Stimulated activated CD8-positive, alpha-beta memory T cell treated with anti-CD3 and anti-CD28 coated beads, Interleukin-4, amount 100 ng/mL, for 48 hours (primary cell): ENCODE results near the gene CXCL14.
A peak's percentile ranks its signal among the peaks of the same experiment; 100 is the strongest.

Source experiments
- DNase-seq: peaks from one replicate; pipeline ENCODE4 v3.0.0-alpha.2; 2020

Gene CXCL14

GRCh38 chr5:135566422-135567400 lies 12.1 kb downstream of the CXCL14 start:
- DNase-seq = no peak

GRCh38 chr5:135565725-135566421 lies 12.9 kb downstream of the CXCL14 start:
- peak; percentile 89 for DNase-seq

- no peak for DNase-seq
These were observed 13.5 kb downstream of the CXCL14 start for GRCh38 chr5:135565266-135565665.

- DNase-seq = no peak
These were observed 14.5 kb downstream of the CXCL14 start for GRCh38 chr5:135564331-135564730.

- DNase-seq = no peak
These were observed 17.5 kb downstream of the CXCL14 start for GRCh38 chr5:135561266-135561665.

- DNase-seq = peak; percentile 88
These were observed 17.9 kb downstream of the CXCL14 start for GRCh38 chr5:135560858-135561257.

GRCh38 chr5:135559354-135559753 lies 19.4 kb downstream of the CXCL14 start:
- no peak for DNase-seq

GRCh38 chr5:135557076-135557838 lies 21.5 kb downstream of the CXCL14 start:
- DNase-seq = no peak

- DNase-seq = no peak
These were observed 22.2 kb downstream of the CXCL14 start for GRCh38 chr5:135556620-135557019.

- no peak for DNase-seq
These were observed 23.3 kb downstream of the CXCL14 start for GRCh38 chr5:135555530-135555929.

GRCh38 chr5:135553688-135554462 lies 24.9 kb downstream of the CXCL14 start:
- DNase-seq = no peak

GRCh38 chr5:135551593-135552447 lies 27.0 kb downstream of the CXCL14 start:
- DNase-seq = peak; percentile 80

- no peak for DNase-seq
These were observed 29.4 kb downstream of the CXCL14 start for GRCh38 chr5:135549413-135549812.

GRCh38 chr5:135547590-135548254 lies 31.1 kb downstream of the CXCL14 start:
- DNase-seq = no peak

- no peak for DNase-seq
These were observed 31.9 kb downstream of the CXCL14 start for GRCh38 chr5:135546912-135547311.

GRCh38 chr5:135546101-135546500 lies 32.7 kb downstream of the CXCL14 start:
- DNase-seq = no peak

GRCh38 chr5:135545099-135545498 lies 33.7 kb downstream of the CXCL14 start:
- no peak for DNase-seq

GRCh38 chr5:135543485-135544304 lies 35.1 kb downstream of the CXCL14 start:
- DNase-seq = no peak

GRCh38 chr5:135543001-135543484 lies 35.7 kb downstream of the CXCL14 start:
- DNase-seq = no peak
